H7 (cell line): Measurements from ENCODE around the gene SMARCD3. TPM values are rescaled to one million over a fixed set of nuclear protein-coding genes. Genes with fewer than 3 reads are reported as not detected.

ENCODE experiments used
- DNase-seq: peaks from one replicate; pipeline ENCODE4 v3.0.0; 2012
- H3K27me3 ChIP-seq: 2 replicates; pipeline ENCODE4 v1.6.0; 2011; ENCODE audit warnings: mild to moderate bottlenecking, low read length; ENCODE audit not compliant: control insufficient read depth, insufficient read depth
- H3K36me3 ChIP-seq: replicated peaks from 2 replicates; pipeline ENCODE4 v1.5.1; 2011; ENCODE audit warnings: low read length; ENCODE audit not compliant: control insufficient read depth, insufficient read depth
- H3K4me3 ChIP-seq: 2 replicates; pipeline ENCODE4 v1.5.1; 2011; ENCODE audit warnings: low read depth, mild to moderate bottlenecking, control low read depth, low read length, moderate library complexity; ENCODE audit not compliant: insufficient read depth
- total RNA-seq: library from RNA; depleted of rRNA; stranded (reverse); fragments of >200 nt; shearing (Covaris generic); gene quantifications from 2 replicates; pipeline ENCODE4 v1.2.3, GENCODE V29; 2014

Gene SMARCD3
- total RNA-seq, 1 experiment from 2014 or later: 23.6 TPM

DNA sequence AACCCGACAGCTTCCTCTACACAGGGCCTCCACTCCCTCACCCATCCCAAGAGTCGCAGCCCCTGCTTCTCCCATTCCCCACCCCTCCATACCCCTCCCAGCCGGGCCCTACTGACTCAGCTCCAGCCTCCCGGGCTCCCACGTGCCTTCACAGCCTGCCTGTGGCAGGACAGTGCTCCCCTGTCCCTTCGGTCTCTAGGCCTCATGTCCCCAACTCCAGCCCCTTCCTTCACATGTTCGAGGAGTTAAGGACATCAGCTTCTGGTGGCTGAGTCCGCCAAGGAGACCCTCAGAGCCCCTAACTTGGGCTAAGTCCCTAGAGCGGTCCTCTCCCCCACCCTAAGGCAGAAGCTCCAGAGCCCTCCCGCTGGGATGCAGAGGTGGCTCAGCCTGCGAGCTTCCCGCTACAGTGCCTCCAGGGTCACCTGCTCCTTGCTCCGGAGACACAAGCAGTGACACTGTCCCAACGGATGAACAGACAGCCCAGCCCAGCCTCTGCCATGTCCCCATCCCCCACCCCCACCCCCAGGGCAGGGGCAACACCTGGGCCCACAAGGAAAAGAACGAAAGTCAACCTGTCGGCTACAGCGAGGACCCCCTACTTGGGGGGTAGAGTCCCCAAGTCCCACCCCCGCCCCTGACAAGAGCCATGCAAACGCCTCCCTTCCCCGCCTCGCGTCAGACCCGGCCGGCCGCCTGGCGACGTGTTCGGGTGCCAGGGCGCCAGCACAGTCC is 716 bp downstream of the SMARCD3 start:
- Histone ChIP-seq H3K36me3 (no peaks in the 10 kb centered on the region), H3K27me3 (peaks cover 64% of the 10 kb centered on the region), H3K4me3 (peak overlapping the region; percentile 45)
- peak; percentile 82 for DNase-seq

DNA sequence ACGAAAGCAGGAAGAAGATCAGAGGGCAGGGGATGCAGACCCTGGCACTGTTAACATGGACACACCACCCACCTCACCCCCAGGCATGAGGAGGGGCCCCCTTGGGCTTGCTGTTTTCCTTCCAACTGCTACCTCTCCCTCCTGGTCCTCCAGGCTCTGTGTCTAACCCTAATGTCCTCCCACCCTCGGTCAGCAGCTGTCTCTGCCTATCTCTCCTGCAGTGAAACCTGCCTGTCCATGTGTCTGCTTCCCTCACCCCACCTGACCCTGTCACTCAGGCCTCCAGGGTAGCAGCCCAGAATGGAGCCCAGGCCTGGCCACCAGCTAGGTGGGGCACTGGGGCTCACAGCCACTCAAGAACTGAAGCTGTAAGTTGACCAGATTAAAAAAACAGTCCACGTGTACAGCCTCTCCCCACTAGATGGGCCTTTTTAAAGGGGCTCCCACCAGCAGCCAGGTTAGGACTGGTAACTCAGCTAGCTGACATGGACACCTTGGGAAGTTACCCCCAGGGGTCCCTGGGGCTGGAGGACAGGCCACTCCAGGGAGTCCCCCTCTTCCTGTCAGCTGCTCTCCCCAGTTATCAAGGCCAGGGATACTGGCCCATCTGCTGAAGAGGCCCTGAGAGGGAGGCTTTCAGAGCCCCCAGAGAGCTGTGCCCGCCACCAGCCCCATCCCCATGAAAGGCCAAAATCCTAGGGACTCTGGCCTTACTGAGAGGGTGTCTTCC is 1.5 kb downstream of the SMARCD3 start:
- Histone ChIP-seq H3K27me3 (peaks cover 64% of the 10 kb centered on the region), H3K4me3 (no peak overlapping the region)
- DNase-seq: no peak

DNA sequence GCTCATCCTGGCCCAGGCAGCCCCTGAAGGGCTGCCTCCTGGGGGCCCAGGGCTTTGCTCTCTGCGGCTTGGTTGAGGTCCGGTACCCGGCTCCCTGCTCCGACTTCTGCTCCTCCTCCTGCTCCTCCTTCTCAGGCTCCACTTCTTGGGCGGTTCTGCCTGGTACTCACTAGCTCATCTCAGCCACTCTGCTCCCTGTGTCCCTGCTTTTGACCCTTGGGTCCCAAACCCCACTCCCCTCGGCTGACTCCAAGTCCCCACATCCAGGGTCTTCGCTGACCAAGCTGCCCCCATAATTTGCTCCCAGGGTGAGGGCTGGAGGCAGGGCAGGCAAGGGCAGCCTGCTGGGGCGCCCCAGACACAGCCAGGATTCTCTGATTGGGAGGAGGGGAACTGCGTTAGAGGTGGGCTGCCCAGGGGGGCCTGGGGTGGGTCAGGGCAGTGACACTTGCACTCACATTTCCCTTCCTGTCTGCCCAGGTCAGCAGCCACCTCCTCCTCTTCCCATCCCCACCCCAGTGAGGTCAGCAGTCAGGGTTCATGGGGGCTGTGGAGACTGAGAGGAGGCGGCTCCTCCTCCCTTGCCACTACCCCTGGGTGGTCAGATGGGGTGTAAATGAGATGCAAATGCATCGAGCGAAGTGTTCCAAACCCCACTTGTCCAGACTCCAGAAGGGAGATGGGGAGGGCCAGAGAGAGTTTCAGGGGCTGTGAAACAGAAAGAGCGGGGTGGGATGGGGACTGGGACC is 2.2 kb downstream of the SMARCD3 start:
- Histone ChIP-seq H3K4me3 (peak overlapping the region; percentile 49; the same call in 1 of the 2 replicates), H3K36me3 (no peaks in the 10 kb centered on the region), H3K27me3 (peaks cover 62% of the 10 kb centered on the region)
- DNase-seq: peak; percentile 80

More for the DNA sequence above, 1.5 kb downstream of the SMARCD3 start:
- no peaks in the 10 kb centered on the region for H3K36me3 ChIP-seq

DNA sequence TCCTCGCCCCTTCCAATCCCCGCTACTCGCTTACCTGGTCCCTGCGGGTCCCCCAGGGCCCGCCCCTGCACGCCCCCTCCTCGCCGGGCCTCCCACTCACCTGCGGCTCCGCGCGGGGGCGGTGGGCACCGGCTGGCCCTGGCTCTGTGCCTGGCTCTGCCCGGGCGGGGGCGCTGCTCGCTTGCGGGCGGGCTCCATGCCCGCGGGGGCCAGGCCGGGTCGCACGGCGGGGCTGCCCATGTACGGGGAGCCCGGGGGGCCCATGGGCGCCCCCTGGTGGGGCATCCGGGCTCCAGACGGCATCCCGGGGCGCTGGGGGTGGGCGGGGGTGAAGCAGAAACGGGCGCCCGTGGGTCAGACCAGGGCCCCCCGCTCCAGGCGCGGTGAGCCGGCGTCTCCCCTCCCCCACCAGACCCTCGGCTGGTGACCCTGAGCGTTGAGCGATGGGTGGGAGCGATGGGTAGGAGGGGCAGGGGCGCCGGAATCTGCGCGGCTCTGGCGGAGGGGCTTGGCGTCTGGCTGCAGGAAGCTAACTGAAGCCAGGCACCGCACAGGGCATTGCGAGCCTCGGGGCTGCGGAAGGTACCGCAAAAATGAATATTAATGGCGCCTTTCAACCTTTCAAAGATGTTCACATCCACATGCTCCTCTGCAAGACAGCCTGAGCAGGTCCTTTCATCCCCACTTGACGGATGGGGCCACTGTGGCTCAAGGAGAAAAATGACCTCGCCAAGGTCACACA is 3.0 kb downstream of the SMARCD3 start:
- peak overlapping the region; percentile 49 for H3K4me3 ChIP-seq
- peak; percentile 95 for DNase-seq
- H3K36me3 ChIP-seq: no peaks in the 10 kb centered on the region
- H3K27me3 ChIP-seq: peaks cover 55% of the 10 kb centered on the region

GRCh38 chr7:151244841-151245346 is 3.6 kb downstream of the SMARCD3 start:
- Histone ChIP-seq H3K4me3 (peak overlapping the region; percentile 49), H3K36me3 (no peaks in the 10 kb centered on the region), H3K27me3 (peaks cover 48% of the 10 kb centered on the region)
- DNase-seq: peak; percentile 85

GRCh38 chr7:151244196-151244840 is 4.2 kb downstream of the SMARCD3 start:
- peak; percentile 90 for DNase-seq
- no peak overlapping the region for H3K4me3 ChIP-seq
- H3K27me3 ChIP-seq: peaks cover 43% of the 10 kb centered on the region
- no peaks in the 10 kb centered on the region for H3K36me3 ChIP-seq

GRCh38 chr7:151243408-151244195 is 4.9 kb downstream of the SMARCD3 start:
- peaks cover 37% of the 10 kb centered on the region for H3K27me3 ChIP-seq
- DNase-seq: peak; percentile 66
- H3K4me3 ChIP-seq: no peak overlapping the region
- H3K36me3 ChIP-seq: no peaks in the 10 kb centered on the region

DNA sequence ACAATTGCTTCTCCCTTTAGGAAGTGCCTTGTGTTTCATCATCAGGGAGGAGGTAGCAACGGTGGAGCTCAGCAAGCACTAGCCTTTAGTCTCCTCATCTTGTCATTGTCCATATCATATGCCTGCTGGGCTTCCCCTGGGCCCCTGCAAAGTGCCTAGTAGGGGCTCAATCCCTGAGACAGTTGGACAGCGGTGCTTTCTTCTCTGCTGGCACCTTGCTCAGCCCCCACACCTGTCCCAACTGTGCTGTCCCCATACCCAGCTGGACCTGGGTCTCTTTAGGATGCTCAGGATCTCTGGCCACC is 5.5 kb downstream of the SMARCD3 start:
- no peak for DNase-seq
- Histone ChIP-seq H3K4me3 (no peak overlapping the region), H3K36me3 (peaks cover under 1% of the 10 kb centered on the region), H3K27me3 (peaks cover 32% of the 10 kb centered on the region)

DNA sequence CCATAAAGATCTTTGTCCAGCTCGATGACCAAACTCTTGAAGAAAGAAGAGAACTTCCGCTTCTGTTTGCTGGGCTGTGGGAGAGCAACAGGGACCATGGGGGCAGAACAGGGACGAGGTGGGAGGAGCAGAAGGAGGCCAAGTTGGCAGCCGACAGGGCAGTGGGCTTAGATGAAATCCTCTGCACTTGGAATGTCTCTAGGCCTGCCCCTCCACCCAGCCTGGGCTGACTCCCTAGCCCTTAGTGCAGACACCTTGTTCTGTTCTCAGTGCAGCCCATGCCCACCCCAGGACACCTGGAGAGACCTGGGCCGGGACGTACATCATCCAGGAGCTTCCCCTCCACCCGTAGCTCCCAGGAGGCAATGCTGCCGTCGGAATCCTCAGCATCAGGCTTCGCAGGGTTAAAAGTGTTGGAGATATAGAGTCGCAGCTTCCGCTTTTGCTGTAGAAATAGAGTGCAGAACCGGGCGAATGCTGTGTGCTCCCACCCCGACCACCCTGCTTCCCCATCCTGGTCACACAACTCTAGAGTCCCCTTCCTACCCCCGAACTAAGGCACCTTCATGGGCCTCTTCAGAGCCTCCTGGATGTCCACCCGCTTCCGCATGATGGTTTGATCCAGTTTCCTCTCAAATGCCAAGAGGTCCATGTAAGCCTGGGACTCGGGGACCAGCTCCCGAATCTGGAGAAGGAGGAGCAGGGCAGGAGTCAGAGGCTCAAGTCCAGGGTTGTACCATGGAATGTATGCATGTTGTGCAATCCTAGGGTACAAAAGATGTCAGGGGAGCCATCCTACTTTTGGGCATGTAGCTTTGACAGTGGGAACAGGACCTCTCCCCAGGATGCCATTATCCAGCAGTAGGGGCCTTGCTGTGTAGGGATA is 6.1 kb downstream of the SMARCD3 start:
- Histone ChIP-seq H3K4me3 (no peak overlapping the region), H3K27me3 (peaks cover 26% of the 10 kb centered on the region), H3K36me3 (peaks cover 2% of the 10 kb centered on the region)
- peak; percentile 53 for DNase-seq

GRCh38 chr7:151241755-151242096 is 6.8 kb downstream of the SMARCD3 start:
- Histone ChIP-seq H3K27me3 (peaks cover 19% of the 10 kb centered on the region), H3K36me3 (peaks cover 7% of the 10 kb centered on the region), H3K4me3 (no peak overlapping the region)
- no peak for DNase-seq

- peak; percentile 46 for DNase-seq
- peaks cover 8% of the 10 kb centered on the region for H3K36me3 ChIP-seq
- H3K27me3 ChIP-seq: peaks cover 13% of the 10 kb centered on the region
- H3K4me3 ChIP-seq: no peak overlapping the region
These were observed 7.3 kb downstream of the SMARCD3 start for GRCh38 chr7:151240942-151241754.

- peaks cover 7% of the 10 kb centered on the region for H3K27me3 ChIP-seq
- H3K4me3 ChIP-seq: no peak overlapping the region
- DNase-seq: peak; percentile 54
- H3K36me3 ChIP-seq: peaks cover 12% of the 10 kb centered on the region
These were observed 8.0 kb downstream of the SMARCD3 start for GRCh38 chr7:151240536-151240935.
